Stimulated activated naive CD8-positive, alpha-beta T cell treated with anti-CD3 and anti-CD28 coated beads, Interleukin-15, Interleukin-2, amounts not matched to agents 100 ng/mL and 50 ng/mL, for 24 hours (primary cell): ENCODE measurements around the gene LENEP.

ENCODE experiments used
- H3K27ac Mint-ChIP-seq: one replicate; pipeline ENCODE4 v1.8.0; 2021; ENCODE audit warnings: mild to moderate bottlenecking, mixed read lengths
- H3K27me3 Mint-ChIP-seq: one replicate; pipeline ENCODE4 v1.8.0; 2021; ENCODE audit warnings: mixed read lengths
- H3K36me3 Mint-ChIP-seq: one replicate; pipeline ENCODE4 v1.8.0; 2021; ENCODE audit warnings: low read depth, mixed read lengths
- H3K4me1 Mint-ChIP-seq: one replicate; pipeline ENCODE4 v1.8.0; 2021; ENCODE audit warnings: low read depth, mixed read lengths
- H3K4me3 Mint-ChIP-seq: one replicate; pipeline ENCODE4 v1.8.0; 2021; ENCODE audit warnings: mild to moderate bottlenecking, mixed read lengths
- H3K9me3 Mint-ChIP-seq: one replicate; pipeline ENCODE4 v1.8.0; 2021; ENCODE audit warnings: mixed read lengths

LENEP gene

GRCh38 chr1:155016231-155016831, 22.9 kb downstream of the LENEP start:
- Mint-ChIP-seq H3K27me3 (no peaks in the 10 kb centered on the region), H3K9me3 (no peaks in the 10 kb centered on the region), H3K4me3 (peak overlapping the region; percentile 17), H3K4me1 (peaks cover 63% of the 10 kb centered on the region), H3K36me3 (peaks cover 7% of the 10 kb centered on the region), H3K27ac (peak overlapping the region; percentile 67)

- peaks cover 7% of the 10 kb centered on the region for H3K36me3 Mint-ChIP-seq
- H3K27me3 Mint-ChIP-seq = no peaks in the 10 kb centered on the region
- peaks cover 57% of the 10 kb centered on the region for H3K4me1 Mint-ChIP-seq
- H3K4me3 Mint-ChIP-seq = peak overlapping the region; percentile 69
- no peaks in the 10 kb centered on the region for H3K9me3 Mint-ChIP-seq
- peak overlapping the region; percentile 28 for H3K27ac Mint-ChIP-seq
Observed at GRCh38 chr1:155017041-155017945, 23.9 kb downstream of the LENEP start.

GRCh38 chr1:155017946-155018316, 24.5 kb downstream of the LENEP start:
- H3K9me3 Mint-ChIP-seq = no peaks in the 10 kb centered on the region
- peaks cover 50% of the 10 kb centered on the region for H3K4me1 Mint-ChIP-seq
- peak overlapping the region; percentile 69 for H3K4me3 Mint-ChIP-seq
- peak overlapping the region; percentile 28 for H3K27ac Mint-ChIP-seq
- H3K36me3 Mint-ChIP-seq = peaks cover 7% of the 10 kb centered on the region
- H3K27me3 Mint-ChIP-seq = no peaks in the 10 kb centered on the region

DNA sequence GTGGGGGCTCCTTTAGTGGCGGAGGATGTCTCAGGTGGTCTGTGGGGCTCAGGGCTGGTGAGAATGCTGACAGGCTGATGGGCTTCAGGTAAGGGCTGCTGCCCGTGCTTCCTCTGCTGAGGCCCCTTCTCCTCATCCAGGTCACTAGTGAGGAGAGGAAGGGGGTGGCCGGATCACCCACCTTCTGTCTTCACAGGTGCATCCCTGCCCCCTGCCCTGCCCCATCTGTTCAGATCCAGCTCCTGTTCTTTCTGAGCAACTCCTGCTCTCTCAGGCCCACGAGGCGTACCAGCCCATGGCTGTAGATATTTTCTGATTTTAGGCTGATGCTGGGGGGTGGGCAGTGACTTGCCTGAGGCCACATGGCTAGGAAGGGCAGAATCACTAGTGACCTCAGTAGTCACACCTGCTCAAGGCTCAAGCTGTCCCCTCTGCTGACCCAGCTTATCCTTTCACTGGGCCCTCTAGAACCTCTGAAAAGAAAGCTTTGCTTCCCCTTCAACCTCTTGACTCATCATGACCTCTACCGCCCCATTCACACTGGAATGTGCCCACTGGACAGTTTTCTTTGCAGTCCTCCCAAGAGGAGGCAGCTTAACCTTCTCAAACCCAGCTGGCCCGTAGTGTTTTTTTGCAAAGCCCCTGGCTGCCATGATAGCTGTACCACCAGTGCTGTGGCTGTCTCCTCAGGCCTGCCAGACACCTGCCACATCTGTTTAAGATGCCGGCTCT, 25.4 kb downstream of the LENEP start:
- Mint-ChIP-seq H3K4me1 (peaks cover 42% of the 10 kb centered on the region), H3K36me3 (peaks cover 7% of the 10 kb centered on the region), H3K4me3 (no peak overlapping the region), H3K9me3 (no peaks in the 10 kb centered on the region), H3K27ac (no peak overlapping the region), H3K27me3 (no peaks in the 10 kb centered on the region)

DNA sequence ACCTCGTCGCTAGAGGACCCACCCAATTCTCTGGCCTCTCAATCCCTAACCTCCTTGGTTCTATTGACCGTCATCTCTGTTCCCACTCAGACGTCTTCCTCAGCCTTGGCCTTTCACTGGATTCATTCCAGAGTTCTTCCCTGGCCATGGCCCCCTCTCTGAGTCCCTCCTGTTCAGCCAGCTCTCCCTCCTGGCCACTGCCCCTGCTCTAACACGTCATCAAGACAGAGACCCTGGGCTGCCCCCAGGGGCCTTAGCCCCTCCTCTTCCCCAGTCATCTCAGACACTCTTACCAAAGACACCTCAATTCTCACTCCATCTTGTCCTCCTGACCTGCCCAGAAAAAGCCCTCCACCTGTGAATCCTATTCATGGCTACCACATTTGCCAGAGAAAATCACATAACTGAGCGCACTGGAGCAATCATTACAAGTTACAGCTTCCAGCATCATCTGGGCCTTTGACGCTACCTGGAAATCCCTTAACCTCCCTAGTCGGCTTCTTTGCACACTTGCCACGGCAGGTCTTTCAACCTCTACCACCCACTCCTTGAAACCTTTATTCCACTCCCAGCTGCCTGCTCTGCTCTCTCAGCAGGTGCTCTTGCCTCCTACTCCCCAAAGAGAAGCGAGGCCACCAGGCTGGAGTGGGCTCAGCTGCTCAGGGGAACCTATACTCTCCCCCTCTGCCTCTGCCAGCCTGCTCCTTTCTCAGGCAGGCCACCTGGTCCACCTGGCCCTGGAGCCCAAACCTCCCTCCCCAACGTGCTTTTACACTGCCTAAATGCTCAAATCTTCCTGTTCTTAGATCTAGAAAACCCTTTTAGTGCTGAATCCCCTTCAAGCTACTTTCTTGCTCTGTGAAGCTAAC, 26.2 kb downstream of the LENEP start:
- Mint-ChIP-seq H3K4me3 (no peak overlapping the region), H3K36me3 (peaks cover 7% of the 10 kb centered on the region), H3K27ac (peak overlapping the region; percentile 70), H3K9me3 (no peaks in the 10 kb centered on the region), H3K4me1 (peaks cover 34% of the 10 kb centered on the region), H3K27me3 (no peaks in the 10 kb centered on the region)

GRCh38 chr1:155022136-155022926, 28.9 kb downstream of the LENEP start:
- Mint-ChIP-seq H3K4me1 (peaks cover 16% of the 10 kb centered on the region), H3K36me3 (no peaks in the 10 kb centered on the region), H3K9me3 (no peaks in the 10 kb centered on the region), H3K27me3 (no peaks in the 10 kb centered on the region), H3K27ac (no peak overlapping the region), H3K4me3 (no peak overlapping the region)

DNA sequence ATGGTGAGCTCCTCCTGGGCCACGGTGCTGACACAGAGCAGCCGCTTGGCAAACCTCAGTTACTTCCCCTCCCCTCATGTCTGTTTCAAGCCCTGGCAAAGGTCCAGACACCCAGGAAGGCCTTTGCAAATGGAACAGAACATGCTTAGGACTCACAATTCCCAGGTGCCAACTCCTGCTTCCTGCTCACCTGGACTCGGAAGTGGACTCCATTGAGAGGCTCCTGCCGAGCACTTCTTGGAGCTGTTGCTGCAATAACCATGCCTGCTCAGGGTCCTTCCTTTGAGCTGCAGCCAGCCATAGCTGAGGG, 29.5 kb downstream of the LENEP start:
- Mint-ChIP-seq H3K4me3 (no peak overlapping the region), H3K36me3 (no peaks in the 10 kb centered on the region), H3K27ac (no peak overlapping the region), H3K4me1 (peaks cover 11% of the 10 kb centered on the region), H3K27me3 (no peaks in the 10 kb centered on the region), H3K9me3 (no peaks in the 10 kb centered on the region)

DNA sequence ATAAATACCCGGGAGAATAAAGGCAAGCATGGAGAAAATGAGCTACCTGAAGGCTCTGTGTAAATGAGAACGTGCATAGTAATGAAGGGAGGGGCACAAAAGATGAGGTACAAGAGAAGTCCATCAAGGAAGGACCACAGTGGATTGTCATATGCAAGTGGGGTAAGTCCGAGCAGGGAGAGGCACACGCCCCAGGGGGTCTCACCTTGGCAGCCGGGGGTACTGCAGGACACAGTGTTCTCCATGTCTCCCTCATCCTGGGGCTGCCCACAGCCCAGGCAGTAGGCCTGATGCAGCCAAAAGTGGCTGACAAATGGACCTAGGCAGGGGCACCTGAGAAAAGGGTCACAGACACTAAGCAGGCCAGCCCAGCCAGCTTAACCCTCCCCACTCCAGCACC, 30.2 kb downstream of the LENEP start:
- Mint-ChIP-seq H3K4me3 (no peak overlapping the region), H3K27ac (no peak overlapping the region), H3K36me3 (no peaks in the 10 kb centered on the region), H3K4me1 (peaks cover 9% of the 10 kb centered on the region), H3K27me3 (no peaks in the 10 kb centered on the region), H3K9me3 (no peaks in the 10 kb centered on the region)

GRCh38 chr1:155024315-155024714, 30.9 kb downstream of the LENEP start:
- Mint-ChIP-seq H3K9me3 (no peaks in the 10 kb centered on the region), H3K4me3 (no peak overlapping the region), H3K4me1 (peaks cover 9% of the 10 kb centered on the region), H3K27me3 (no peaks in the 10 kb centered on the region), H3K36me3 (no peaks in the 10 kb centered on the region), H3K27ac (no peak overlapping the region)

GRCh38 chr1:155026154-155026553, 32.8 kb downstream of the LENEP start:
- Mint-ChIP-seq H3K27me3 (no peaks in the 10 kb centered on the region), H3K27ac (no peak overlapping the region), H3K4me1 (no peaks in the 10 kb centered on the region), H3K36me3 (no peaks in the 10 kb centered on the region), H3K4me3 (no peak overlapping the region), H3K9me3 (no peaks in the 10 kb centered on the region)

DNA sequence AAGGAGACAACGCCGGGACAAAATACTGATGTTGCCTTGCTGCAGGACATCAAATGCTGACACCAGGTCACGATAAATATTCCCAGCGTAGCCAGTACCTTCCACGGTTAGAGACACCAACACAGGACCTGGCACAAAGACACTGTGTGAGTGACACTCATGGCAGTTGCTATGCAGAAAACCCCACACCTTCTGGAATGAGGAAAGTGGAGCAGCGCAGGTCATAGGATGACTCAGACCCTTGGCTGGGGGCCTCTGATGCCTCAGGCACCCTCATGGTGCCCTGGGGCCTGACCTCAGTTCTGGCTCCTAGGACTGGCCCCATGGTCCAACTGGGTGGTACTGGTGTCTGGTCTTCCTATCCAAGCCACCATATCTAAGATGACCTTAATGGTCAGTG, 33.2 kb downstream of the LENEP start:
- Mint-ChIP-seq H3K27me3 (no peaks in the 10 kb centered on the region), H3K36me3 (no peaks in the 10 kb centered on the region), H3K4me3 (no peak overlapping the region), H3K4me1 (no peaks in the 10 kb centered on the region), H3K9me3 (no peaks in the 10 kb centered on the region), H3K27ac (no peak overlapping the region)

- H3K4me1 Mint-ChIP-seq = no peaks in the 10 kb centered on the region
- H3K36me3 Mint-ChIP-seq = no peaks in the 10 kb centered on the region
- H3K4me3 Mint-ChIP-seq = no peak overlapping the region
- H3K9me3 Mint-ChIP-seq = no peaks in the 10 kb centered on the region
- H3K27ac Mint-ChIP-seq = no peak overlapping the region
- no peaks in the 10 kb centered on the region for H3K27me3 Mint-ChIP-seq
Observed at GRCh38 chr1:155029513-155030242, 36.3 kb downstream of the LENEP start.

GRCh38 chr1:155030243-155030795, 36.9 kb downstream of the LENEP start:
- no peaks in the 10 kb centered on the region for H3K9me3 Mint-ChIP-seq
- no peaks in the 10 kb centered on the region for H3K4me1 Mint-ChIP-seq
- H3K36me3 Mint-ChIP-seq = no peaks in the 10 kb centered on the region
- H3K4me3 Mint-ChIP-seq = no peak overlapping the region
- no peaks in the 10 kb centered on the region for H3K27me3 Mint-ChIP-seq
- H3K27ac Mint-ChIP-seq = no peak overlapping the region
